HepG2 (cell line): ENCODE data around the gene CHRNB1. TPM values are rescaled to one million over a fixed set of nuclear protein-coding genes. Genes with fewer than 3 reads are reported as not detected.

Source experiments
- ADNP ChIP-seq: sonication (generic); formaldehyde crosslinking; IDR thresholded peaks from 2 replicates; pipeline ENCODE4 v1.4.0; 2020; ENCODE audit warnings: missing genetic modification reagents
- AFF4 ChIP-seq: sonication (generic); formaldehyde crosslinking; IDR thresholded peaks from 2 replicates; pipeline ENCODE4 v1.4.0; 2020; ENCODE audit warnings: missing genetic modification reagents
- ASH2L ChIP-seq: fragments of 300-600, 200-600 bp; sonication (generic); IDR thresholded peaks from 2 replicates; pipeline ENCODE4 v1.7.0; 2017; ENCODE audit warnings: low read depth, mild to moderate bottlenecking, moderate library complexity, mixed read lengths, low read length; ENCODE audit not compliant: insufficient read length
- CENPT ChIP-seq: sonication (generic); formaldehyde crosslinking; IDR thresholded peaks from 2 replicates; pipeline ENCODE4 v1.8.0; 2022; ENCODE audit warnings: low read depth, mild to moderate bottlenecking, moderate library complexity, missing genetic modification reagents
- CREB3 ChIP-seq: sonication (generic); formaldehyde crosslinking; IDR thresholded peaks from 2 replicates; pipeline ENCODE4 v1.5.0; 2020; ENCODE audit warnings: missing genetic modification reagents
- FLYWCH1 ChIP-seq: sonication (generic); formaldehyde crosslinking; IDR thresholded peaks from 2 replicates; pipeline ENCODE4 v1.8.1; 2023; ENCODE audit warnings: mild to moderate bottlenecking, missing genetic modification reagents
- GTF2F1 ChIP-seq: fragments of 150-350 bp; IDR thresholded peaks from 2 replicates; pipeline ENCODE4 v1.6.1; 2014; ENCODE audit warnings: low read length
- HNF1A ChIP-seq, 2 experiments: sonication (generic) in 1 of 2; formaldehyde crosslinking in 1 of 2; IDR thresholded peaks; 2 replicates each; pipeline versions ENCODE4 v1.4.0 to v1.6.1; 2016 to 2020; ENCODE audit warnings: borderline replicate concordance in 1 of 2, low read depth in 1 of 2, mild to moderate bottlenecking in 1 of 2, missing genetic modification reagents in 1 of 2
- KAT8 ChIP-seq: IDR thresholded peaks from 2 replicates; pipeline ENCODE4 v1.6.1; 2016; ENCODE audit warnings: missing genetic modification reagents, missing compliant biosample characterization
- MED1 ChIP-seq: sonication (generic); formaldehyde crosslinking; IDR thresholded peaks from 2 replicates; pipeline ENCODE4 v1.4.0; 2020; ENCODE audit warnings: missing genetic modification reagents
- NFYC ChIP-seq: IDR thresholded peaks from 2 replicates; pipeline ENCODE4 v1.6.1; 2016; ENCODE audit warnings: missing genetic modification reagents, missing compliant biosample characterization
- SMAD3 ChIP-seq: sonication (generic); formaldehyde crosslinking; IDR thresholded peaks from 2 replicates; pipeline ENCODE4 v1.4.0; 2020; ENCODE audit warnings: missing genetic modification reagents
- ZBTB37 ChIP-seq: sonication (generic); formaldehyde crosslinking; IDR thresholded peaks from 2 replicates; pipeline ENCODE4 v1.4.0; 2020; ENCODE audit warnings: mild to moderate bottlenecking, missing genetic modification reagents
- ZC3H4 ChIP-seq: sonication (generic); formaldehyde crosslinking; IDR thresholded peaks from 2 replicates; pipeline ENCODE4 v1.4.0; 2020; ENCODE audit warnings: missing genetic modification reagents, borderline replicate concordance
- ZKSCAN8 ChIP-seq: IDR thresholded peaks from 2 replicates; pipeline ENCODE4 v1.6.1; 2016; ENCODE audit warnings: borderline replicate concordance, missing genetic modification reagents, missing compliant biosample characterization
- ZMAT3 ChIP-seq: sonication (generic); formaldehyde crosslinking; conservative IDR thresholded peaks from 2 replicates; pipeline ENCODE4 v1.7.0; 2021; ENCODE audit warnings: missing genetic modification reagents
- ZNF230 ChIP-seq: sonication (generic); formaldehyde crosslinking; IDR thresholded peaks from 2 replicates; pipeline ENCODE4 v1.4.0; 2020; ENCODE audit warnings: mild to moderate bottlenecking, missing genetic modification reagents
- ZNF382 ChIP-seq: sonication (generic); formaldehyde crosslinking; IDR thresholded peaks from 2 replicates; pipeline ENCODE4 v1.5.0; 2020; ENCODE audit warnings: missing genetic modification reagents, mild to moderate bottlenecking, borderline replicate concordance
- ZNF572 ChIP-seq: sonication (generic); formaldehyde crosslinking; IDR thresholded peaks from 2 replicates; pipeline ENCODE4 v1.5.1; 2020; ENCODE audit warnings: mild to moderate bottlenecking, missing genetic modification reagents
- polyA plus RNA-seq, 8 experiments: library from polyadenylated mRNA; depleted of rRNA in 3 of 8; stranded (reverse) in 7 of 8; unstranded in 1 of 8; fragments of >200 nt; fragmentation: Illumina TruSeq in 4 of 8; extraction: Trizol in 4 of 8; gene quantifications; 2 replicates each; pipeline versions ENCODE4 v1.2.1 to v1.2.3, GENCODE V29; 2011 to 2016; ENCODE audit warnings: low read depth in 4 of 8, missing spikeins in 1 of 8, mixed read lengths in 1 of 8; ENCODE audit not compliant: insufficient read depth in 1 of 8
- total RNA-seq, 5 experiments: library from RNA; depleted of rRNA; stranded (reverse); fragments of >200 nt; fragmentation: Illumina TruSeq; extraction: Trizol; gene quantifications; 2 replicates each; pipeline ENCODE4 v1.2.3, GENCODE V29; 2016; ENCODE audit warnings: low read depth in 1 of 5

CHRNB1 gene
- total and polyA plus RNA-seq, 2 of the 13 experiments (the other 11 are each of a cell fraction or from before 2014, with no cell fraction given): 5.4 to 33.7 TPM

- TF ChIP-seq HNF1A (IDR thresholded peaks at IDR 0.05; ENCODE audit: low read depth) (no peak), HNF1A (CRISPR knock-in tag; IDR thresholded peaks at IDR 0.05; ENCODE audit: borderline replicate concordance) (no peak), KAT8 (CRISPR knock-in tag) (peak; percentile 68; the same call in 1 of the 2 replicates), MED1 (CRISPR knock-in tag) (no peak), ZNF230 (CRISPR knock-in tag) (no peak), NFYC (CRISPR knock-in tag) (no peak), ZMAT3 (CRISPR knock-in tag) (no peak), ZNF382 (CRISPR knock-in tag) (no peak), FLYWCH1 (no peak), GTF2F1 (no peak), ZC3H4 (CRISPR knock-in tag) (0 out of 2 replicates have a peak, but pooled peaks have one; percentile 42), ZNF572 (CRISPR knock-in tag) (0 out of 2 replicates have a peak, but pooled peaks have one; percentile 73), AFF4 (CRISPR knock-in tag) (no peak), CENPT (CRISPR knock-in tag) (no peak), ASH2L (peak; percentile 33), ADNP (no peak), ZBTB37 (CRISPR knock-in tag) (no peak), ZKSCAN8 (CRISPR knock-in tag) (no peak), SMAD3 (no peak), CREB3 (no peak)
Observed at GRCh38 chr17:7479213-7480088, 34.6 kb downstream of the CHRNB1 start, which contains the start of gene ZBTB4 (continued).
